GM10847 (cell line): ENCODE results near the gene APOL4.

Experiments used
- POLR2A ChIP-seq: IDR thresholded peaks from 2 replicates; pipeline ENCODE4 v1.6.1; 2011; ENCODE audit not compliant: insufficient read length; ENCODE audit errors: extremely low read depth

The APOL4 gene

DNA sequence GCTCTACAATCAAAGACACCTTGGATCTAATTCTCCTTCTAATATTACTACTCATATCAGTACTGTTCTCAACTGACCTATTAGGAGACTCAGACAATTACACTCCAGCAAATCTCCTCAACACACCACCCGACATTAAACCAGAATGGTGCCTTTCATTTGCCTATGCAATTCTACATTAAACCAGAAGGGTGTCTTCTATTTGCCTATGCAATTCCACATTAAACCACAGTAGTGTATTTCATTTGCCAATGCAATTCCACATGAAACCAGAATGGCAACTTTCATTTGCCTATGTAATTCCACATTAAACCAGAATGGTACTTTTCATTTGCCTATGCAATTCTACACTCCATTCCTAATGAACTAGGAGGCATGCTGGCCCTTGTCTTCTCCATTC is 25.7 kb downstream of the APOL4 start:
- TF ChIP-seq POLR2A, result no peak

GRCh38 chr22:36171941-36172340 is 29.7 kb downstream of the APOL4 start:
- TF ChIP-seq POLR2A, result no peak

DNA sequence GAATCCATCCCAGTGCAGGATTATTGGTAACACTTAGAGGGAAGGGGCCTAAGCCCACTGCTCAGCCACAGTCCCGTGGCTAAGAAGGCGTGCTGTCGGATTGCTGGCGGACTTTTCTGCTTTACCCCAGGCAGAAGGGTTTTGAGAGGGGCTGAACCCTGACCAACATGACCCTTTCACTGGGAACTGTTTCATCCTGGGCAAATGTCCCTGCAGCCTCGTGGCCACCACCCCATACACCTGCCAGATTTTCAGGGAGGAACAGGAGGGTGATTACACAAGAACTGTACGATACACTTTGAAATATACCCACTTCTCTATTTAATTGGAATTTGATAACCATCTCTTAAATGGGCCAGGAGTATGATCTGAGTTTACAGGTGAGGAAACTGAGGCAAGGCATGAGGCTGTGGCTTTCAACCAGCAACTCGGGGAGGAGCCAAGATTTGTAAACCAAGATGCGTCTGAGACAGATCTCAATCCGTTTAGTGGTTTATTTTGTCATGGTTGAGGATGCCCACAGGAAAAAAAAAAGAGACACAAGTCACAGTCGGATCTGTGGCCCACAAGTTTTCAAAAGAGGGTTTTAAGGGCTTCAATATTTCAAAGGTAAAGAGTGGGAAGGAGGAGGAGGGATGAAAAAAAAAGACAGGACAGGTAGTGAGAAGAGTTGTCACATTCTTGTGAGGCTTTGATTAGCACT is 34.9 kb downstream of the APOL4 start:
- TF ChIP-seq POLR2A, result no peak

DNA sequence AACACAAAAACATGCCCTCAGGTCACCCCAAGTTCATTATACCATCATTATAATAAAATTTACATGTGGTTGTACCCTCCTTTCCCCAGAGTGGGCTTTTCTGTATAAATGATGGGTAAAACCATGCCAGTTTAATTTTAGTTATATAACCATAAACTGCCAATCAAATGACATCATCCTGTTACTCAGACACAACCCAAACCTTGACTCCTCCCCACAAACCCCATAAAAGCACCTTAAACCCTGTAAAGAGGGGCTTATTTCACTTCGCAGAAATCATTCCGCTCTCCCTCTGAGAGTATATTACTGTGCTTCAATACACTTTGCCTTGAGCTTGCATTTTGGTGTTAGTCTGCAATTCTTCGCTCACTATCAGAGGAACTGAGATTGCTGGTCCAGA is 35.5 kb downstream of the APOL4 start:
- TF ChIP-seq POLR2A, result no peak

DNA sequence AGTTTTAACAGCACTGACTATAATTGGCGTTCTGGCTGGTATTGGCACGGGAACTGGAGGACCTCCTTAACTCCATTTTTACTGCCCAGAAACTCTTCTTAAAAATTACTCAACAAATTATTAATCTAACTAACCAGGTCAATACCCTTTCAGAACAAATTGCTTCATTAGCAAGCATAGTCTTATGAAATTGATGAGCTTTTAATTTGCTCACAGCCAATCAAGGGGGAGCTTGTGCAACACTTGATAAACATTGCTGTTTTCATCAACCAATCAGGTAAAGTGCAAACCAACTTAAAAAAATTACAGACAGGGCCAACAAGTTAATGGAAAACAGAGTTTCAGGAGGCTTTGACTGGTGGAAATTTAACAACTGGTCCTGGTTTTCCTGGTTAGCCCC is 36.5 kb downstream of the APOL4 start:
- no peak for TF ChIP-seq POLR2A

- TF ChIP-seq POLR2A, result no peak
Measured at GRCh38 chr22:36164621-36165020, 37.0 kb downstream of the APOL4 start.

DNA sequence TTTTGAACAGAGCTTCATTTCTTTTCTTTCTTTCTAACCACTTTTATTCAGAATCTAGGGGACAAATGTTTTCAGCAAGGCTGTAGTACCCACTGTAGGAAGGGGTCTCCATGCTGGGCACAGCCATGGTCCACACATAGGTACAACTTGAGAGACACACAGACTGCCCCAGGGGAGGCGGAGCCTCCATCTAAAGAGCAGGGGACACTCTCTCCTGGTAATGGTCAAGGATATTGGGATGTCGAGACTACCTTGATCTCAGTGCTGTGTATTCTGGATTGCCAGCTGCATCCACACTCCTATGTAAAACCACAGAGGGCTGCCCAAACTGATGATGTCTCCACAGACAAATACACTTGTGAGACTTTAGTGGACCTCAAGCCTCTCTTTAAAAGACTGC is 38.1 kb downstream of the APOL4 start:
- no peak for TF ChIP-seq POLR2A

DNA sequence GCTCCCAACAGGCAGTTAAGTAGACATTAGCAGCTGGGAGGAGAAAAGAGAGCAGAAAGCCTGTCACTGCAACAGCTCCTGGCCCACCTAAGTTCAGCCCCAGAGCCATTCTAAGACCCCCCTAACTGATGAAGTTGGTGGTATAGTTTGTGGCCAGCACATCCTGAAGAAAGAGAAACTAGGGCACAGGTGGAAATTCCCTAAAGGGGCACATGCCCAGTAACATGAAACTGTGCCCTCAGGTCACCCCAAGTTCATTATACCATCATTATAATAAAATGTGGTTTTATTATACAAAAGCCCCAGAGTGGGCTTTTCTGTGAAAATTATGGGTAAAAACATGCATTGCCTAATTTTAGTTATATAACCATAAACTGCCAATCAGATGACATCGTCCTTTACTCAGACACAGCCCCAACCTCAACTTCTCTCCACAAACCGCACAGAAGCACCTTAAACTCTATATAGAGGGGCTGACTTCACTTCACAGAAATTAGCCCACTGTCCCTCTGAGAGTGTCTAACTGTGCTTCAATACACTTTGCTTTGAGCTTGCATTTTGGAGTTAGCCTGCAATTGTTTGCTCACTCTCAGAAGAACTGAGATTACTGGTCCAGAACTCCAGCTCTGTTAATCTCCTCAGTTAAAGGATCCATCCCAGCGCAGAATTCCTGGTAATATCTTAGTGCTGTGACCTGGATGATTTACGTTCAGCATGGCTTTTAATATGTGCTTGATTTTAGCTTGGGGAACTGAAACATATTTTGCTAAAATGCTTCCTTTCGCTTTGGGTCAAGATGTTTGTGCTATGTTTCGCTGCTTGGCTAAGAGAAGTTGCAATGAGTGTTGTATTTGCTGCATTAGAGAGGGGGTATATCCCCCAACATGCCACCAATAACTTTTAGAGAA is 39.2 kb downstream of the APOL4 start:
- no peak for TF ChIP-seq POLR2A

DNA sequence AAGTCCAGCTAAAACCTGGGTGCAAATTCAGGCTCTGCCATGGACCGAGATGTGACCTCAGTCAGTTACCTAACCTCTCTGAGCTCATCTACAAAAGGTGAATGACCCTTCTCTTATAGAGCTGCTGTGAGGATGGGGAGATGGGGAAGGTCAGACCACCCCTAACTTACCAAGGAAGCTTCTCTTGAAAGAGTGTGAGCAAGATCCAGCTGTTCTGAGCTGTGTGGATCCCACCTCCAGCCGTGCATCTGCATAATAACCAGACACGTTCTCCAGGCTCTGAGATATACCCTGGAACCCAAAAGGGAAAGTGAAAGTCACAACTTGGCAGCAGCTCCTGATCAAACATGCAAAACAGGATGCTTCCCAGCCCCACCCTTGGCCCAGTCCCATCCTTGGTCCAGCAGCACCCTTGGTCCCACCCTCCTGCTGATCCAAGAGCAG is 41.1 kb downstream of the APOL4 start, which contains the start of gene APOL3:
TSS of gene APOL3 (minus strand) at position 257 of the 444 bp plus-strand sequence. CDS start 11,700 bp downstream, outside the sequence.
- TF ChIP-seq POLR2A, result no peak

GRCh38 chr22:36156515-36157419 is 44.8 kb downstream of the APOL4 start:
- no peak for TF ChIP-seq POLR2A

DNA sequence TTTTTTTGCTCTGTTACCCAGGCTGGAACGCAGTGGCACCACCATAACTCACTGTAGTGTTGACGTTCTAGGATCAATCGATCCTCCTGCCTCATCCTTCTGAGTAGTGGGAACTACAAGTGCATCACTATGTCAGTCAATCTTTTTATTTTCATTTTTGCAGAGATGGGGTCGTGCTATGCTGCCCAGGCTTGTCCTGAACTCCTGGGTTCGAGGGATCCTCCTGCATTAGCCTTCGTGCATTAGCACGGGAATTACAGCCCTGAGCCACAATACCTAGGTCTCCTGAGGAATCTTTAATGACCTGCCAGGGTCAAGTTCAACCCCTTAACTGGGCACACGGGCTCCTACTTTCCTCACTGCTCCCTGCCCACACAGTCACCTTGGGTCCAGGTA is 45.5 kb downstream of the APOL4 start:
- no peak for TF ChIP-seq POLR2A

- no peak for TF ChIP-seq POLR2A
Measured at GRCh38 chr22:36155702-36156101, 45.9 kb downstream of the APOL4 start.

DNA sequence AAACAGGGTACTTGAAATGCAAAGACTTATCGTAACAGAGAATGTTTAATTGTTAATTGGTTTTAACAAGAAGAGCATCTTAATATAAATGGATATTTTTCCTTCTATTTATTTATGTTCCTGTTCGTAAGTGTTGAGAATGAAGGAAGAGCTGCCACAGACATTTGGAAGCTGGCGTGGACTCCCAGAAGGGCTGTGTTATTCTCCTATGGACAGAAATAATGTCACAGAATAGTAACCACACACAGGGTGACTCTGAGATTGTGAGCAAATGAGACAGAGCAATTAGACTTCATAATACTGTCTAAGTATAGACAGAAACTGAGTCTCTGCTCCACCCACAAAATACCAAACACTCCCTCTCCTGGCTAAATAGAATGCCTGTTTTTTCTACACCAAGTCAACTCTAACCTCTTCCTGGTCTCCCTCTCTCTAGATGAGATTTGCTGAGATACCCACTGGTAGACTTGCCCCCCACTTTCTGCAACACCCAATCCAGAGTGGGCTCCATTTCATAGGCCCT is 47.1 kb downstream of the APOL4 start:
- no peak for TF ChIP-seq POLR2A

- no peak for TF ChIP-seq POLR2A
Measured at GRCh38 chr22:36153501-36154422, 47.8 kb downstream of the APOL4 start.
